Fibroblast of lung (primary cell): ENCODE measurements around the gene EPB41L1.

ENCODE experiments used
- EZH2 ChIP-seq: IDR thresholded peaks from 2 replicates; pipeline ENCODE4 v1.5.1; 2012; ENCODE audit warnings: low read length, control low read depth, mild to moderate bottlenecking; ENCODE audit errors: missing control alignments
- TF ChIP-seq, protein P1 (sequence below), 2 donors: IDR thresholded peaks in 1 of 2; conservative IDR thresholded peaks in 1 of 2; 1 replicate in 1 of 2; 2 replicates in 1 of 2; pipeline ENCODE4 v1.5.1; 2011 to 2012; ENCODE audit warnings: low read length in 2 of 2, control low read depth in 1 of 2, inconsistent platforms in 1 of 2, low read depth in 1 of 2, mild to moderate bottlenecking in 1 of 2

DNA sequence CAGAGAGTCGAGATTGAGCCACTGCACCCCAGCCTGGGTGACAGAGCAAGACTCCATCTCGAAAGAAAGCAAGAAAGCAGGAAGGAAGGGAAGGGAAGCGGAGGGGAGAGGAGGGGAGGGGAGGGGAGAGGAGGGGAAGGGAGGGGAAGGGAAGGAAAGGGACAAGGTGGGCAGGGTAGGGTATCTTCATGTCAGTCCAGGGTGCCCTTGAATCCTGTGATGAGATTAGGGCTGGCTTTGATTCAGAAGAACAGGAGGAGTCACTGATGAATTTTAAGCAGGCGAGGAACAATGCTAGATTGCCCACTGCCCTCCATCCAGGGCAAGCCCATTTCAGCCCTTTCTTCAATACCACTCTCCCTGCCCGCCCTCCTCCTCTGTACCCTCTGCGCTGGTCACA lies 35.0 kb upstream of the EPB41L1 start:
- TF ChIP-seq EZH2, result no peak
- TF ChIP-seq, protein P1, sequence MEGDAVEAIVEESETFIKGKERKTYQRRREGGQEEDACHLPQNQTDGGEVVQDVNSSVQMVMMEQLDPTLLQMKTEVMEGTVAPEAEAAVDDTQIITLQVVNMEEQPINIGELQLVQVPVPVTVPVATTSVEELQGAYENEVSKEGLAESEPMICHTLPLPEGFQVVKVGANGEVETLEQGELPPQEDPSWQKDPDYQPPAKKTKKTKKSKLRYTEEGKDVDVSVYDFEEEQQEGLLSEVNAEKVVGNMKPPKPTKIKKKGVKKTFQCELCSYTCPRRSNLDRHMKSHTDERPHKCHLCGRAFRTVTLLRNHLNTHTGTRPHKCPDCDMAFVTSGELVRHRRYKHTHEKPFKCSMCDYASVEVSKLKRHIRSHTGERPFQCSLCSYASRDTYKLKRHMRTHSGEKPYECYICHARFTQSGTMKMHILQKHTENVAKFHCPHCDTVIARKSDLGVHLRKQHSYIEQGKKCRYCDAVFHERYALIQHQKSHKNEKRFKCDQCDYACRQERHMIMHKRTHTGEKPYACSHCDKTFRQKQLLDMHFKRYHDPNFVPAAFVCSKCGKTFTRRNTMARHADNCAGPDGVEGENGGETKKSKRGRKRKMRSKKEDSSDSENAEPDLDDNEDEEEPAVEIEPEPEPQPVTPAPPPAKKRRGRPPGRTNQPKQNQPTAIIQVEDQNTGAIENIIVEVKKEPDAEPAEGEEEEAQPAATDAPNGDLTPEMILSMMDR (conservative IDR thresholded peaks at IDR 0.05 in 1 of 2, IDR thresholded peaks at IDR 0.05 in 1 of 2; ENCODE audit: low read depth in 1 of 2, low read length in 2 of 2), result no peak
